Caco-2 (cell line): Measurements from ENCODE around the gene PTPN13. TPM values are rescaled to one million over a fixed set of nuclear protein-coding genes. Genes with fewer than 3 reads are reported as not detected.

ENCODE experiments used
- BruUV-seq: library from RNA; stranded (reverse); fragments of 400-500 nt; replicated peaks from 2 replicates; lab custom pipeline; 2021; lab: Mats Ljungman, UMichigan
- CTCF ChIA-PET: fragments of 300-600 bp; sonication (Branson Sonifier 250); formaldehyde crosslinking; loops from one replicate; lab custom pipeline; 2022; ENCODE audit warnings: antibody characterized with exemption; lab: Charles Lee
- POLR2A ChIA-PET: fragments of 300-600 bp; sonication (Branson Sonifier 250); formaldehyde crosslinking; loops from one replicate; lab custom pipeline; 2022; ENCODE audit warnings: antibody characterized with exemption; lab: Charles Lee
- DNase-seq, 2 experiments: peaks; one replicate each; pipeline versions ENCODE4 v3.0.0 to v3.0.0-alpha.2; 2020 to 2022
- H3K27me3 ChIP-seq: replicated peaks from 2 replicates; pipeline ENCODE4 v1.6.0; 2011; ENCODE audit warnings: low read length; ENCODE audit not compliant: control insufficient read depth, insufficient read depth
- H3K36me3 ChIP-seq: 2 replicates; pipeline ENCODE4 v1.5.1; 2011; ENCODE audit warnings: low read length; ENCODE audit not compliant: control insufficient read depth, insufficient read depth
- H3K4me1 ChIP-seq: fragments of 250-450 bp; sonication (Bioruptor Pico); 2 replicates; pipeline ENCODE4 v1.5.1; 2020; ENCODE audit warnings: mild to moderate bottlenecking
- H3K4me3 ChIP-seq: 2 replicates; pipeline ENCODE4 v1.5.1; 2011; ENCODE audit warnings: low read depth, mild to moderate bottlenecking, control low read depth, low read length
- H3K9me3 ChIP-seq: fragments of 250-450 bp; sonication (Bioruptor Pico); 2 replicates; pipeline ENCODE4 v1.5.1; 2020; ENCODE audit warnings: mild to moderate bottlenecking, moderate library complexity
- H3K27ac Mint-ChIP-seq: one replicate; pipeline ENCODE4 v1.8.0; 2022; ENCODE audit warnings: mixed read lengths; ENCODE audit not compliant: unreplicated experiment
- H3K27me3 Mint-ChIP-seq: one replicate; pipeline ENCODE4 v1.8.0; 2022; ENCODE audit warnings: mixed read lengths; ENCODE audit not compliant: insufficient read depth, unreplicated experiment
- H3K36me3 Mint-ChIP-seq: one replicate; pipeline ENCODE4 v1.8.0; 2022; ENCODE audit warnings: mild to moderate bottlenecking, mixed read lengths; ENCODE audit not compliant: insufficient read depth, unreplicated experiment
- H3K4me1 Mint-ChIP-seq: one replicate; pipeline ENCODE4 v1.8.0; 2022; ENCODE audit warnings: low read depth, mixed read lengths; ENCODE audit not compliant: unreplicated experiment
- H3K4me3 Mint-ChIP-seq: one replicate; pipeline ENCODE4 v1.8.0; 2022; ENCODE audit warnings: mild to moderate bottlenecking, moderate library complexity, mixed read lengths; ENCODE audit not compliant: unreplicated experiment
- H3K9me3 Mint-ChIP-seq: one replicate; pipeline ENCODE4 v1.8.0; 2022; ENCODE audit warnings: mixed read lengths; ENCODE audit not compliant: unreplicated experiment
- intact Hi-C: fragments of 100-400 bp; cut with micrococcal nuclease; formaldehyde crosslinking; loops from one replicate; pipeline ENCODE4 v1.10.0; 2022; ENCODE audit not compliant: unreplicated experiment
- total RNA-seq: library from RNA; stranded (reverse); gene quantifications from 2 replicates; pipeline ENCODE4 v1.2.3, GENCODE V29; 2022
- TF ChIP-seq, protein P1 (sequence below), 2 experiments: fragments of 200-600 bp in 1 of 2; IDR thresholded peaks; 1 replicate in 1 of 2; 2 replicates in 1 of 2; pipeline versions ENCODE4 v1.5.1 to v1.8.0; 2011 to 2022; ENCODE audit warnings: antibody characterized with exemption in 1 of 2, control low read depth in 1 of 2, inconsistent platforms in 1 of 2, low read depth in 1 of 2, low read length in 1 of 2, mild to moderate bottlenecking in 1 of 2, moderate library complexity in 1 of 2; ENCODE audit not compliant: insufficient read depth in 1 of 2, severe bottlenecking in 1 of 2, unreplicated experiment in 1 of 2

The PTPN13 gene
- total RNA-seq, 1 experiment from 2014 or later, result 12.1 TPM

DNA sequence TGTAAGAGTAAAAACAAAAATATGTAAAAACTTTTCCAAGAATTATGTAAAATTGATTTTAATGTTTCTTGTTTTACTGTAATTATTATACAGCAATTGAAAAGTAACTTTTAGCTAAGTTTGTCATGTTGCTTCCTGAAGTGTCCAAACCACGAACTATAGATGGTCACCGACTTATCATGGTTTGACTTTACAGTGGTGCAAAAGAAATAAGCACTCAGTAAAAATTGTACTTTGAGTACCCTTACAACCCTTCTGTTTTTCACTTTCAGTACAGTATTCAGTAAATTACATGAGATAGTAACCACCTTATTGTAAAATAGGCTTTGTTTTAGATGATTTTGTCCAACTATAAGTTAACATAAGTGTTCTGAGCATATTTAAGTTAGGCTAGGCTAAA lies 161.3 kb downstream of the PTPN13 start:
- no TSS peak for BruUV-seq
- no peaks in the 10 kb centered on the region for H3K9me3 Mint-ChIP-seq
- H3K36me3 Mint-ChIP-seq, result no peaks in the 10 kb centered on the region

DNA sequence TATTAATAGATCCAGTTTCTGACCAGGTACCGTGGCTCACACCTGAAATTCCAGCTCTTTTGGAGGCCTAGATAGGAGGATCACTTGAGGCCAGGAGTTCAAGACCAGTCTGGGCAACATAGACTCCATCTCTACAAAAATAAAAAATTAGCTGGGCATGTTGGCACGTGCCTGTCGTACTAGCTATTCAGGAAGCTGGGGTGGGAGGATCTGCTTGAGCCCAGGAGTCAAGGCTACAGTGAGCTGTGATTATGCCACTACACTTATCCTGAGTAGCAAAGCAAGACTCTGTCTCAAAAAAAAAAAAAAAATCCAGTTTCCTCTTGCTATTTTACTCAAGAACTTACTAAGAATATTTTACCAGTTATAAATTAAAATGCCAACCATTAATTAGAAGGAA lies 163.4 kb downstream of the PTPN13 start:
- Mint-ChIP-seq H3K9me3 (no peaks in the 10 kb centered on the region), H3K4me3 (no peak overlapping the region), H3K27me3 (no peaks in the 10 kb centered on the region), H3K4me1 (no peaks in the 10 kb centered on the region), H3K27ac (no peak overlapping the region), H3K36me3 (no peaks in the 10 kb centered on the region)
- POLR2A ChIA-PET, result no interaction called here
- Histone ChIP-seq H3K9me3 (no peaks in the 10 kb centered on the region), H3K4me3 (no peak overlapping the region), H3K27me3 (no peaks in the 10 kb centered on the region), H3K4me1 (no peaks in the 10 kb centered on the region), H3K36me3 (no peaks in the 10 kb centered on the region)
- CTCF ChIA-PET, result no interaction called here
- TF ChIP-seq, protein P1, sequence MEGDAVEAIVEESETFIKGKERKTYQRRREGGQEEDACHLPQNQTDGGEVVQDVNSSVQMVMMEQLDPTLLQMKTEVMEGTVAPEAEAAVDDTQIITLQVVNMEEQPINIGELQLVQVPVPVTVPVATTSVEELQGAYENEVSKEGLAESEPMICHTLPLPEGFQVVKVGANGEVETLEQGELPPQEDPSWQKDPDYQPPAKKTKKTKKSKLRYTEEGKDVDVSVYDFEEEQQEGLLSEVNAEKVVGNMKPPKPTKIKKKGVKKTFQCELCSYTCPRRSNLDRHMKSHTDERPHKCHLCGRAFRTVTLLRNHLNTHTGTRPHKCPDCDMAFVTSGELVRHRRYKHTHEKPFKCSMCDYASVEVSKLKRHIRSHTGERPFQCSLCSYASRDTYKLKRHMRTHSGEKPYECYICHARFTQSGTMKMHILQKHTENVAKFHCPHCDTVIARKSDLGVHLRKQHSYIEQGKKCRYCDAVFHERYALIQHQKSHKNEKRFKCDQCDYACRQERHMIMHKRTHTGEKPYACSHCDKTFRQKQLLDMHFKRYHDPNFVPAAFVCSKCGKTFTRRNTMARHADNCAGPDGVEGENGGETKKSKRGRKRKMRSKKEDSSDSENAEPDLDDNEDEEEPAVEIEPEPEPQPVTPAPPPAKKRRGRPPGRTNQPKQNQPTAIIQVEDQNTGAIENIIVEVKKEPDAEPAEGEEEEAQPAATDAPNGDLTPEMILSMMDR (IDR thresholded peaks at IDR 0.05; ENCODE audit: insufficient read depth in 1 of 2, low read depth in 1 of 2, low read length in 1 of 2, severe bottlenecking in 1 of 2, unreplicated experiment in 1 of 2), result no peak
- no TSS peak for BruUV-seq
- intact Hi-C loops, result no loop called here
- no peak for DNase-seq

More for the DNA sequence above, 161.3 kb downstream of the PTPN13 start:
- Mint-ChIP-seq H3K27me3 (no peaks in the 10 kb centered on the region), H3K4me3 (no peak overlapping the region), H3K27ac (no peak overlapping the region), H3K4me1 (no peaks in the 10 kb centered on the region)
- Histone ChIP-seq H3K4me3 (no peak overlapping the region), H3K4me1 (no peaks in the 10 kb centered on the region), H3K9me3 (no peaks in the 10 kb centered on the region), H3K36me3 (no peaks in the 10 kb centered on the region), H3K27me3 (no peaks in the 10 kb centered on the region)
- no peak for DNase-seq
- TF ChIP-seq, protein P1 (IDR thresholded peaks at IDR 0.05; ENCODE audit: insufficient read depth in 1 of 2, low read depth in 1 of 2, low read length in 1 of 2, severe bottlenecking in 1 of 2, unreplicated experiment in 1 of 2), result no peak
- ChIA-PET CTCF (no interaction called here), POLR2A (no interaction called here)
- intact Hi-C loops, result no loop called here

DNA sequence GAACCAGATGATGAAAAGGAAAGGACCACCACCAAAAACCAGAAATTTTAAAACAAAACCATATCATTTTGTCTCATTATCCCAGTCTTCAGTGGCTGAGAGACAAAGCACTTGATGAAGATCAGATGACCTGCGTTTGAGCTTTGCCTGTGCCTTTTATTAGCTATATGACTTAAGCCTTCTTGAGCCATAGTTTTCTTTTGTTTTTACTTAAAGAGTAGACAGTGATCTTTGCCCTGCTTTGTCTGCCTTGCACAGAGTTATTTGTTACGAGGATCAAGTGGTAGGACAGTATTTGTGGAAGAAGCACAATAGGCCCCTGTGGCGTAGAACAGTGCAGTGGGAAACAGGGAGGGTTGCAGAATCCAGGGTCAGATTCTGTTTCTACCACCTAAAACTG lies 165.2 kb downstream of the PTPN13 start:
- no TSS peak for BruUV-seq
- DNase-seq, result no peak
- H3K36me3 ChIP-seq, result no peaks in the 10 kb centered on the region
- H3K9me3 Mint-ChIP-seq, result no peaks in the 10 kb centered on the region
- TF ChIP-seq, protein P1 (IDR thresholded peaks at IDR 0.05; ENCODE audit: insufficient read depth in 1 of 2, low read depth in 1 of 2, low read length in 1 of 2, severe bottlenecking in 1 of 2, unreplicated experiment in 1 of 2), result no peak
- H3K27ac Mint-ChIP-seq, result no peak overlapping the region
- H3K4me1 Mint-ChIP-seq, result no peaks in the 10 kb centered on the region
- ChIA-PET POLR2A (no interaction called here), CTCF (no interaction called here)
- H3K4me3 Mint-ChIP-seq, result no peak overlapping the region
- no peaks in the 10 kb centered on the region for H3K27me3 Mint-ChIP-seq
- H3K4me3 ChIP-seq, result no peak overlapping the region
- H3K9me3 ChIP-seq, result no peaks in the 10 kb centered on the region
- H3K36me3 Mint-ChIP-seq, result no peaks in the 10 kb centered on the region
- no peaks in the 10 kb centered on the region for H3K27me3 ChIP-seq
- intact Hi-C loops, result no loop called here
- no peaks in the 10 kb centered on the region for H3K4me1 ChIP-seq
